22Rv1 (cell line): ENCODE measurements around the gene CDC42BPG.

Experiments used
- H3K27ac ChIP-seq: fragments of 450-650 bp; 2 replicates; pipeline ENCODE4 v1.5.1; 2017
- CTCF ChIP-seq: fragments of 450-650 bp; IDR thresholded peaks from 2 replicates; pipeline ENCODE4 v1.5.1; 2017; ENCODE audit warnings: mild to moderate bottlenecking
- ZFX ChIP-seq: fragments of 450-650 bp; IDR thresholded peaks from 2 replicates; pipeline ENCODE4 v1.6.1; 2017; ENCODE audit warnings: antibody characterized with exemption, borderline replicate concordance

CDC42BPG gene

GRCh38 chr11:64885367-64886286 lies 41.2 kb upstream of the CDC42BPG start:
- no peak overlapping the region for H3K27ac ChIP-seq

DNA sequence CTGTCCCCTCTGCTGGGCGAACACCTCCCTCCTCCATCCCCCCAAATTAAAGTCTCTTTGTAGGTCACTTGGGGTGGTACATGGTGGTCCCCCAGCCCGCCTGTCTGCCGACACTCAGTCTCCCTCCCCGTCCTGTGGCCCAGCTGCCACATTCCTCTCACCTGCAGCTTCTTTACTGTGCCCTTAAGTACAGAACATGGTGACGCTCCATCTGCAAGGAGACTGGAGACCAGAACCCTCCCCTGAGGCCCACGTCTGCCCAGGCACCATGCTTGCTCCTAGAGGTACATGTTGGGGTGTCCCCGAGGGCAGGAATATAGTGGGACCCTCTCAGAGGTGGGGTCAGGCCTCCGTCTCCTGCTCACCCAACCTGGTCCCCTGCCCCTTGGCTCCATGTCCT lies 39.6 kb upstream of the CDC42BPG start:
- TF ChIP-seq ZFX (no peak), CTCF (no peak)
- H3K27ac ChIP-seq = no peak overlapping the region

More at GRCh38 chr11:64885367-64886286, 41.2 kb upstream of the CDC42BPG start:
- TF ChIP-seq ZFX (no peak), CTCF (no peak)

GRCh38 chr11:64883575-64883974 lies 39.1 kb upstream of the CDC42BPG start:
- TF ChIP-seq ZFX (no peak), CTCF (no peak)
- H3K27ac ChIP-seq = no peak overlapping the region

DNA sequence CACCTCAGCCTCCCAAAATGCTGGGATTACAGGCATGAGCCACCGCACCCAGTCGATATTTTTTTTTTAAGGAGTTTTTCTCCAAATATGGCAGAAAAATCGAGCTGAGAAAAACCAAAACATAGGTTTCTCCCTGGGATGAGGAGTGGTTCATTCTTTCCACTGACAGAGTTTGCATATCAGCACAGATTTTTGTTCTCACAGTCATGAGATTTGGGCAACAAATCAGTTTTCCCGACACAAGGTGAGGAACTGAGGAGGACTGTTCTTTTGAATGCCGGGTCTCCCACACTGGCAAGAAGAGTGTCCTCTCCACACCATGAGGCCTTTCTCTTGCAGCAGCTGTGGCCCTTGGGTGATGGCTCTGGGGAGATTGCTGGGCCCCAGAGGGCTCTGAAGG lies 37.8 kb upstream of the CDC42BPG start:
- TF ChIP-seq ZFX (no peak), CTCF (no peak)
- H3K27ac ChIP-seq = no peak overlapping the region

- no peak overlapping the region for H3K27ac ChIP-seq
- TF ChIP-seq ZFX (no peak), CTCF (no peak)
These were observed 37.0 kb upstream of the CDC42BPG start for GRCh38 chr11:64881476-64881875.

DNA sequence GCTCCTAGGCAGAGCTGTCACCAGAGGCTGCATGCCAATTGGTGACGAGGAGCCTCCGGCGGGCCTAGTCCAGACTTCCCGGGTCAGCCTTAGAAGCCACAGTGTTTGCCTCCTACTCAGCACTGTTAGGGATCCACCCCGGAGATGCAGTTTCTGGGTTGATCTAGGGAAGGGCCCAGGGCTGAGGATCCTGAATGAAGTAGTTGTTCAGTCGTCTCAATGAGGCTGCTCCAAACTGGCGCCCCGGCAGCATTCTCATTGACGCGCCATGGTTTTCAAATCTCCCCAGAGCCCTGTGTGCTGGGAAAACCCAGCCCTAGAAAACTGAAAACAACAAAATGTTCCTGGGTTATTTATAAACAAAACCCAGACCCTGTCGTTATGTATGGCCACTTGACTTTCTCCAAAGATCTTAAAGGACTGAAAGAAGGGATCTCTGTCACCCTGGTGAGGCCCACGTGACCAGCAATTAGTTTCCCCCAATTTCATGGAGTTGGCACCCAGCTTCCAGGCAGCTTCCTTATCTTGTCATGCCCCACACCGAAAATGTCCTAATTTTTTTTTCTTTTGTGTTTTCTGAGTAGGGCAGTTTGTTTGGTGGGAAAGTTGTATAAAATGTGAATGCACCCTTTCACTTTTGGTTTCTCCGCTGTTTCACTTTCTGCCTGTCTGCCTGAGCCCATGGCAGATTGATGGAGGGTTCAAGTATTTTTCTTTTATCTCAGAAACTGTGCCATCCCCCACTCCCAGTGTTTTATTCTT lies 36.0 kb upstream of the CDC42BPG start:
- H3K27ac ChIP-seq = no peak overlapping the region
- no peak for TF ChIP-seq ZFX
- TF ChIP-seq CTCF = no peak
